ENCODE measurements around the gene GSTM2.
A peak's percentile ranks its signal among the peaks of the same experiment; 100 is the strongest.

Gene GSTM2

DNA sequence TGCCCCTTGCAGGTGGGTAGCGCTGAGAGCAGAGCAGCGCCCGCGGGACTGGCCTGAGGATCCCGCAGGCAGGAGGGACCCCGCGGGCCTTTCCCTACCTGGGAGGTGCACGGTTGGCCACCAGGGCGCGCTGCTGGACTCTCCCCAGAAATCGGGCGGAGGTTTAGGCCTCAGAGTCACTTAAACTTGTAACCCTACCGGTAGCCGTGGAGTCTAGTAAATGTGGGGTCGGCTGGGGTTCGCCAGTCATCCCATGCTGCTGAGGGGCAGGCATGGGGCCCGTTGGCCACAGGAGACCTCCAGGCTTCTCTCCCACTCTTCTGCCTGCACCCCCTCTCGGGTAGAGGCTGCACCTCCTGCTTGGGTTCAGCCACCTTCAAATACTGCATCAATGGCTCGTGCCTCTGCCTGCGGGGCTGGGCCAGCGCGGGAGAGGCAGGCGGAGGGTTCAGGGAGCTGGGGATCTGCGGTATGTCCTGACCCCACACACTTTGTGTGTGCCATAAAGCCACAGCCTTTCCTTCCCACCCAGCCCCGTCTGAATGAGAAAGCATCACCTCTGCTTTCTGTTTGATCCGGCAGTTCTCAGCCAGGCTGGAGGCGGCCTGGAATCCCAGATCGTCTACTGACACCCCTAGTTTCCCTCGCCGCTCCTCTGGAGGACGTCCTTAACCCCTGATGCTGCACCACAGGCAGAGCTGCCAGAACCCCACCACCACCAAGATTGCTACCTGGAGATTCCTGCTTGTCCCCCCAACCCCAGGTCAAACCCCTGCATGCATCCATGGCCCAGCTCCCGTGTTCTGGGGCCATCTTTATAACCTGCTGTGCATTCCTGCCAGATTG is 24.2 kb upstream of the GSTM2 start:
- DNase-seq (ENCODE audit: extremely low read depth, low read depth), result no peak
- TF ChIP-seq, protein P1, sequence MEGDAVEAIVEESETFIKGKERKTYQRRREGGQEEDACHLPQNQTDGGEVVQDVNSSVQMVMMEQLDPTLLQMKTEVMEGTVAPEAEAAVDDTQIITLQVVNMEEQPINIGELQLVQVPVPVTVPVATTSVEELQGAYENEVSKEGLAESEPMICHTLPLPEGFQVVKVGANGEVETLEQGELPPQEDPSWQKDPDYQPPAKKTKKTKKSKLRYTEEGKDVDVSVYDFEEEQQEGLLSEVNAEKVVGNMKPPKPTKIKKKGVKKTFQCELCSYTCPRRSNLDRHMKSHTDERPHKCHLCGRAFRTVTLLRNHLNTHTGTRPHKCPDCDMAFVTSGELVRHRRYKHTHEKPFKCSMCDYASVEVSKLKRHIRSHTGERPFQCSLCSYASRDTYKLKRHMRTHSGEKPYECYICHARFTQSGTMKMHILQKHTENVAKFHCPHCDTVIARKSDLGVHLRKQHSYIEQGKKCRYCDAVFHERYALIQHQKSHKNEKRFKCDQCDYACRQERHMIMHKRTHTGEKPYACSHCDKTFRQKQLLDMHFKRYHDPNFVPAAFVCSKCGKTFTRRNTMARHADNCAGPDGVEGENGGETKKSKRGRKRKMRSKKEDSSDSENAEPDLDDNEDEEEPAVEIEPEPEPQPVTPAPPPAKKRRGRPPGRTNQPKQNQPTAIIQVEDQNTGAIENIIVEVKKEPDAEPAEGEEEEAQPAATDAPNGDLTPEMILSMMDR (IDR thresholded peaks at IDR 0.05; ENCODE audit: low read depth, low read length), result peak; percentile 79

DNA sequence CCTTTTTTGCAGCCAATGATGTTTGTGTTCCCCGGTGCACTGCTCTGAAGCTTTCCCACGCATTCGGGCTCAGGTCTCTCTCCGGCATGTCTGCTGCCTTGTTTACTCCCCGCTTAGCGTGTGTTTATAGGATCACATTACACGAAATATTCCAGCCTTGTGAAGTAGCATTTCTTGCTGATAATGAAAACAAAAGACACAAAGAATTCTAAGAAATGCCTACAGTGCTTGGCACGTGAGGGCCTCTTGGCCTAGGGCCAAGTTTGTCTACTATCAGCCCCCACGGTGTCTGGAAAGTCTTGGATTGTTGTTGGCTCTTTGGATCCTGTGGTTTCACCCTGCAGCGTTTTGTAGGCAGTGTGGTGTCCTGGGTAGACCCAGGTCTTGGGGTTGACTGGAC is 23.2 kb upstream of the GSTM2 start:
- DNase-seq (ENCODE audit: extremely low read depth, low read depth), result no peak
- TF ChIP-seq, protein P1 (IDR thresholded peaks at IDR 0.05; ENCODE audit: low read depth, low read length), result no peak

DNA sequence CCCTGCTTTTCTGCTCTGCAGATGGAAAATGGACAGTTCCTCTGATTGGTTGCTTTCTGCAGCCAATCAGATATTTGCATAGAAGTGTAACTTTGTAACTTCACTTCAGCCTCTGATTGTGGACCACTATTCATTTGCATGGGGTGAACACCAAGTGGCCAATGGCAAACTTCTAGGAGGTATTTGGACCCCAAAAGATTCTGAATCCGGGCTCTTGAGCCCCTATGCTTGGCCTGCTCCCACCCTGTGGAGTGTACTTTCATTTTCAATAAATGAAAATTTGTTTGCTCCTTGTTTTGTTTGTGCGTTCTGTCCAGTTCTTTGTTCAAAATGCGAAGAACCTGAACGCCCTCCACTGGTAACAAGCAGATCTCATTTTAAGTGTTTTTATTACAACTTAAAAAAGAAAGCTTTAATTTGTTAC is 18.4 kb upstream of the GSTM2 start:
- TF ChIP-seq, protein P1 (IDR thresholded peaks at IDR 0.05; ENCODE audit: low read depth, low read length), result peak; percentile 59

DNA sequence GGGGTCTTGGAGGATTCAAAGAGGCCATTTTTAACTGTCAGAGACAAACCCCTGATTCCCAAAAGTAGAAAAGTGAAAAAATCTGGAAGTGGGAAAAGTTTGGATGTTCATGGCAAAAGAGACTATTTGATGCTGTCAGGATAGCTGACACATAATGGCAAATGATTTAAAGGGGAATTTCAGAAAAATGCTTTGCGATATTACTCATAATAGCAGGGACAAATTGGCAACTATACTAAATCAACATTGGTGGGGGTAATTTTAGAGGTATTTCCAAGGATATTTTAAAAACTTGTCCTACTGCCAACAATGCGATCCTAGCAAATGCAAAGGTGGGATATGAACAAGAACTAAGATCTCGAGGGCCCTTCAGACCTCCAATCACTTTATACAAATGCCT is 17.2 kb upstream of the GSTM2 start:
- TF ChIP-seq, protein P1 (IDR thresholded peaks at IDR 0.05; ENCODE audit: low read depth, low read length), result no peak
- DNase-seq (ENCODE audit: extremely low read depth, low read depth), result no peak

More for the DNA sequence above, 18.4 kb upstream of the GSTM2 start:
- DNase-seq (ENCODE audit: extremely low read depth, low read depth), result no peak

DNA sequence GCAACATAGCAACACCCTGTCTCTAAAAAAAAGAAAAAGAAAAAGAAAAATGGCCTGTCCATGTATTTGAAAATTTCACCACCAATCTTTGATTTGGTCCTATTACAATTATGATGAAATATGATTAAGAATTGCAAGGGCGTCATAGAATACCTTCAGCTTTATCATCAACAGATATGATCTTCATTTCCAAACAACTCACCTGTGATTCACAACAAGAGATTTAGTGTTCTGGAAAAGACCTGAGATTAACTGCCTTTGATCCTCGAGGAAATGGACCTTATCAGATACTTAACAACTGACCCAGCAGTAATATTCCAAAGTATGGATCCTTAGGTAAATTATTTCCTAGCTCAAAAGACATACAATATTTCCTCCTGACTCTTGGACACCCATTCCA is 15.5 kb upstream of the GSTM2 start:
- DNase-seq (ENCODE audit: extremely low read depth, low read depth), result no peak
- TF ChIP-seq, protein P1 (IDR thresholded peaks at IDR 0.05; ENCODE audit: low read depth, low read length), result no peak

DNA sequence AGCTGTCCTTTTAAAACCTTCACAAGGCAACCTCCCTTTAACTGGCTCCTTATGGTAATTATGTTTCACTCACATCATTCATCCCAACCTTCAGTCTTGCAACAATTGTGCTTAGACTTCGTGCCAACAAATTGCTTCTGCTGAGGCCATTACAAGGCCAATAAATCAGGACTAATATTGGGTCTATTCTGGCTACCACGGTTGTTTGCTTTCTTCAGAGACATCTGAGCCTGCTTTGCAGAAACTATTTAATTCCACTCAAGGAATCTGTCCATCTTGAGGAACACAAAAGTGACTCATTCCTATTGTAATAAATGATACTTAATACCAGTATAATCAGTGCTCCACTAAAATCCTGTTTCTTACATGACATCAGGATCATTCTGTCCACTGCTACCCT is 14.6 kb upstream of the GSTM2 start:
- TF ChIP-seq, protein P1 (IDR thresholded peaks at IDR 0.05; ENCODE audit: low read depth, low read length), result no peak

DNA sequence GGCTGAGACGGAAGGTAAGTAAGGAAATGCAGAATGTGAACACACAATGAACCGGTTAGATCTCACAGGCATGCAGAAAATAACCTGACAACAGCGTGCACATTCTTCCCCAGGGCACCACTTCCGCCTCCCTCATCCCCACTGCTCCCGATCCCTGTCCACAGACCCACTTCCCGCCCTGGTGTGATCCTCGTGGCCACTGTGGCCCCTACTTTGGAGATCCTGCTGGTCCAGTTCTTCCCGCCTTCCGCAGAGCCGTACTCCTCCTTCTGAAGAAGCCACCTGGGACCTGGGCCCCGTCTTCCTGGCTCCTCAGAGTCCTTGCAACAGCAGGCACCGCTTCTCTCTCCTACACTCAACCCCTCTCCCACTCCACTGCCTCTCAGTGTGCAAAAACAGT is 13.3 kb upstream of the GSTM2 start:
- DNase-seq (ENCODE audit: extremely low read depth, low read depth), result no peak
- TF ChIP-seq, protein P1 (IDR thresholded peaks at IDR 0.05; ENCODE audit: low read depth, low read length), result no peak

More for the DNA sequence above, 14.6 kb upstream of the GSTM2 start:
- DNase-seq (ENCODE audit: extremely low read depth, low read depth), result no peak
